Fibroblast of upper back skin (primary cell): ENCODE measurements around the gene SCYL3.
A peak's percentile ranks its signal among the peaks of the same experiment; 100 is the strongest.
"Not testable (repeated sequence)": the region's sequence is repeated elsewhere in the genome, so short reads cannot be mapped to it uniquely, and the experiment has no call there.

Experiments
- DNase-seq: peaks from one replicate; pipeline ENCODE4 v3.0.0-alpha.2; 2013

SCYL3 gene

GRCh38 chr1:169893645-169894423 lies at the start of gene SCYL3:
TSS of gene SCYL3 (minus strand) at chr1:169893896. CDS start at chr1:169888840, 5,056 bp downstream.
- peak; percentile 98 for DNase-seq

DNA sequence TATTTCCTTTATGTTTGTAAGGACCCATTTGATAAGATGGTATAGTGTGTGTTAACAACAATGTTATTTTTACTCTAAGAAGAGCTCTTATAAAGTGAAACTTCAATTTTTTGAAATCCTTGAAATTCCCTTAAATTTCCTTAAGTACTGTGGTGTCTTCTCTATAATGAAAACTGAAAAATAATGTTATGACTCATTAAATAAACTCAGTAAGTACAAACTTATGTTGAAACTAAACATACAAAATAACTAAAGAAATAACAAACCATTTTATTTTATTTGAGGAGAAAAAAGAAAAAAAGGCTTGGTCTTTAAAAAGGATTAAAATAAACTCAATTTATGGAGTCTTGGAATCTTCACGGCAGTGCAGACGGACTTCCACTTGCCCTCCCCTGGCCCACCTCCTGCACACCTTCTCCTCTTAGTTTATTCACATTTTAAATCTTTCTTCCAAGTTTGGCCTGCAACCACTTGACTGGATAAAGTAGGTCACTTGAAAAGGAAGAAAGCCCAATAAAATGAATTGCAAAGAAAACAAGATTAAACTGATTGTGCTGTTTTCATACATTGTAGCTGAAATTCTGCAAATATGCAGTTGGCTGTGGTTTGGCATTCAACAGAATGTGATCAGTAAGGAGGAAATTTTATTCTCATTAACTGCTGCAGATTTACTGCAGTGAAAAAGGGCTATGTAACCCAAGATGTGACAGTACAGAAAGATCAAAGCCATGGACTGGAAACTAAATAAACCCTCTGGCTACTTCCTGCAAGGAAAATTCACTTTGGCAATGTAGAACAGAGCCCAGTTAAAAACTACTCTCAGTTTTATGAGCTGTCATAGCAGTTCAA lies 48.5 kb upstream of the SCYL3 start:
- peak; percentile 39 for DNase-seq

DNA sequence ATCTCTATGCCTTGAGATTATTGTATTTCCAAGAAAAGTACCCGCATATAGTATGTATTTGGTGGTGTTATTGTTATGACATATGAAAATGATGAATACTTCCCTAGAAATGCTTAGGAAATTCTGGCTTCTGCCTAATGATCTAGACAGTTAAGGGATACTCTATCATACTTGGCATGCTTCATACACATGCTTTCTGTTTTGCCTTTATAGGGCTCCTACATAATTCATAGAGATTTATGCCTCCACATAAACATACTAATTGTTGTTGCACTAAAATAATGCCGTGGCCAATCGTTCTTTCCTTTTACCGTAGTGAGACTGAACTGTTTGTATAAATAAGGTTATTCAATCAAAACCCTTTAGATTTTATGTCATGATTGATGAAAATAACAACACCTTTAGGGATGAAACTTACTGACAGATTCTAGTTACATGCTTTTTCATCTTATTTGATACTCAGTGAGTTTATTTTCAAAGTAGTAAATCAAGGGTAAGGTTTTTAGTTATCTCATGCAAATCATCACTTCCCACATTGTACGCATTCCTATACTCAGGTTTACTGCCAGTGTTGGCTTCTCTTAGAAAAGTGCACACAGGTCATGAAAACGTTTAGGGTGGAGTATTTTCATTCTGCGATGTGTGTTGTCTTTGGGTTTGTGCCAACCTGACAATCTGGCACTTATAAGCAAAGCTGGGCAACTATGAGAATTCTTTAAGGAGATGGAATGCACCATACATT lies 40.5 kb upstream of the SCYL3 start:
- DNase-seq = peak; percentile 84

GRCh38 chr1:169931795-169932231 lies 38.1 kb upstream of the SCYL3 start:
- DNase-seq = peak; percentile 41

- DNase-seq = no peak
These were observed 35.5 kb upstream of the SCYL3 start for GRCh38 chr1:169929210-169929526.

- peak; percentile 65 for DNase-seq
These were observed 34.9 kb upstream of the SCYL3 start for GRCh38 chr1:169928438-169929209.

- DNase-seq = no peak
These were observed 32.1 kb upstream of the SCYL3 start for GRCh38 chr1:169925505-169926482.

DNA sequence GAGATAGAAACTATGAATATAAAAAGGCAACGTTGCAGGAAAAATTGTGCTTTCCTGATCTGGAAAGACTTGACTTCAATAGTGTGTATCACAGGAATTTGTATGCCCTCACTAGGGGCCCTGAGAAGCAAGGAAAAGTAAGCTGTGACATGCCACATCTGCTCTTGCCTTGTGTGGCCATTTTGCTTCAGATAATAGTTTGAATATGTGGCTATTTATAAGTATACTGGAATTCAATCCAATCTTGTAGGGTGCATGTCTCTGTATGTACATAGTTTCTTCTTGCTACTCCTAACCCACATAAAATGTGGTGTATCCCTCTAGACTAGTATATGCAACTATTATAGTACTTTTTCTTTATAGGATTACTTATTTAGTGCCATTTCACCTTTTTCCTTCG lies 31.1 kb upstream of the SCYL3 start:
- no peak for DNase-seq

DNA sequence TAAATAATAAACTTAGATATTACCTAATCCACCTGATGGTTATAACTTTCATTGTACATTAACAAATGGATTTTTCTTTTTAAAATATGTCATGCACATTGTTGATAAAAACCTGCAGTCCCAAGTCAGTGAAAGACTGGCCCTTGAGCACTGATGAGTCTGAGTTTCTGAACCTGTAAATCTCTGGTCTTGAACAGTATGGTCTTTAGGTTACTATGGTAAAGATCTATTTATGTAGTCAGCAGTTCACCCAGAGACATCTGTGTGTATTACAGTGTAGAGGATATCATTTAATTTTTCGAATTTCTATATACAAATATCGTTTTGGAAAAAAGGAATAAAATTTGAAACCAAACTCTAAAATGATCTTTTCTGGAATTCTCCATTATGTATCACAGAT lies 30.4 kb upstream of the SCYL3 start:
- no peak for DNase-seq

GRCh38 chr1:169921080-169921479 lies 27.4 kb upstream of the SCYL3 start:
- no peak for DNase-seq

GRCh38 chr1:169918927-169919326 lies 25.2 kb upstream of the SCYL3 start:
- no peak for DNase-seq

- not testable (repeated sequence) for DNase-seq
These were observed 24.5 kb upstream of the SCYL3 start for GRCh38 chr1:169918220-169918619.

- no peak for DNase-seq
These were observed 21.5 kb upstream of the SCYL3 start for GRCh38 chr1:169915150-169915549.

DNA sequence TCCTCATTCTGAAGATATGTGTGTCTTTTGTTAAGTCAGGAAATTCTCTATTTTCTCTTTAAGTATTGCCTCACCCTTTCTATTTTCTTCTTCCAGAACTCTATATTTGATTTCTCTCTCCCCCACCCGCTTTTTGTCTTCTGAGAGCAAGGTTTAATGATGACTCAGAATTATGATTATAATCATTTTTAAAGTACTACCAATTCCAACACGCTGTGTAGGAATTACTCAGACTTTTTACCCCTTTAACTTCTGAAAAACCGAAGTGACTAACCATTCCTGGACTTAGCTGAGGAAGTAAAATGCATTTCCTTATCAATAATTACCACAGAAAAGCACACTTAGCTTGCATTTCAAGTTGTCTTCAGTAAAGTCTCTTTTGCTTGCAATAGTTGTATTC lies 20.8 kb upstream of the SCYL3 start:
- peak; percentile 68 for DNase-seq

- no peak for DNase-seq
These were observed 15.8 kb upstream of the SCYL3 start for GRCh38 chr1:169909499-169909898.

DNA sequence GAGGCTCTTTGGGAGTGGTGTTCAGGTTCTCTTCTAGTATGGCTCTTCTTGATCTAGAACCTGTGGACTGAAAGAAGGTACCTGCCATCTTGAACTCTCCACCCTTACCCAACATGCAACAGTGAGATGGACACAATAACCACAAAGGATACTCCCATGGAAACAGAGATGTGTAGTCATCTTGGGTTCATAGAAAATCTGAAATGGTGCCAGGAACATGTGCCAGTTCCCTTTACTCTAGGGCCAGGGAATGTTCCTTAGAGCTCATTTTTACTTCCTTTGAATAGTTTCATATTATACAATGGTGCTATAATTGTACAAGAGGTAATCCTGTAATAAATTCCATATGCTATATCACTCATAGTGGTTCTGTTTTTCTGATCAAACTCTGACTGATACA lies 13.2 kb upstream of the SCYL3 start:
- DNase-seq = peak; percentile 50

DNA sequence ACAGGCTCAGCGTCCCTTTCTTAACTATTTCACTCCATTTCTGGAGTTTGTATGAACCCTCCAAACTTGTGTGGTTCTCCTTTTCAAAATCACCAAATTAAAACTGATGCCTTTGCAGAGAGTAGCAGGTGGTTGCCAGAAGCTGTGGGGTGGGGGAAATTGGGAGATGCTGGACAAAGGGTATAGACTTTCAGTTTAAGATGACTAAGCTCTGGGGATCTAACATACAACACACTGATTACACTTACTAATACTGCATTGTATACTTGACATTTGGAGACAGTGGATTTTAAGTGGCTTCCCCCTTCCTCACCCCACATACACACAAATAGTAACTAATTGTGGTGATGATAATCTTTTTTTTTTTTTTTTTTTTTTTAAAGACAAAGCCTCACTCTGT lies 11.1 kb upstream of the SCYL3 start:
- no peak for DNase-seq

DNA sequence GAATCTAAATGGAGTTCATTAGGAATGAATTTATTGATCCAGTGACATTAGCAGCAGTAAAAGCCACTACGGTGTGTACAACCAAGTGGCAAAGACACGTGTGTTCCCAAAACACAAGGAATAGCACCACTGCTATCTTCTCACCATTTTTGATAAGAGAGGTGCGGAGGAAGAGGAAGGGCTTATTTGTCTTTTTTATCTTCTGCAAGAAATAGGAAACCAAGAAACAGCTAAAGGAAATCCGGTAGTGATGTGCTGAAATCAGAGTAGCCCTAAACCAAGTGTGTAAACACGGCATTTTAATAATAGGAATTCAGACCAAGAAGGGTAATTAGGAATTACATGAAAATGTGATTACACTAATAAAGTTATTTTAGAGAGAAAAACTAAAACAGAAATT lies 9.1 kb upstream of the SCYL3 start:
- DNase-seq = no peak

DNA sequence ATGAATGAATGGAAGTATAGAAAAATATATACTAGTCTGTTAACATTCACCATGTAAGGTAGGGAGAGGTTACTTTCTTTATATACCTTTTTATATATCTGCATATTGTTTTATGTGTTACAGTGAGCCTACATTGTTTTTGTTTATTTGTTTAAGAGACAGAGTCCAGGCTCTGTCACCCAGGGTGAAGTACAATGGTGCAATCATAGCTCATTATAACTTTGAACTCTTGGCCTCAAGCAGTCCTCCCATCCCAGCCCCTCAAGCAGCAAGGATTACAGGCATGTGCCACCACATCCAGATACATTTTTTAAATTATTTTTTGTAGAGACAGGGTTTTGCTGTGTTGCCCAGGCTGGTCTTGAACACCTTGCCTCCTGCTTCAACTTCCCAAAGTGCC lies 7.4 kb upstream of the SCYL3 start:
- no peak for DNase-seq

- no peak for DNase-seq
These were observed 6.9 kb upstream of the SCYL3 start for GRCh38 chr1:169900571-169900970.

- no peak for DNase-seq
These were observed 6.0 kb upstream of the SCYL3 start for GRCh38 chr1:169899519-169900217.
